Endothelial cell of umbilical vein (primary cell): ENCODE measurements around the gene KCNJ12. TPM values are rescaled to one million over a fixed set of nuclear protein-coding genes. Genes with fewer than 3 reads are reported as not detected.

ENCODE experiments used
- BruUV-seq: library from RNA; stranded (reverse); fragments of 400-500 nt; replicated peaks from 2 replicates; lab custom pipeline; 2021; lab: Mats Ljungman, UMichigan
- CTCF ChIA-PET: fragments of 300-600, 350-600 bp; sonication (Branson Sonifier 250); formaldehyde crosslinking; loops from one replicate; lab custom pipeline; 2021; ENCODE audit warnings: antibody characterized with exemption, inconsistent platforms; lab: Charles Lee
- POLR2A ChIA-PET: fragments of 300-600, 350-600 bp; sonication (Branson Sonifier 250); formaldehyde crosslinking; loops from one replicate; lab custom pipeline; 2021; ENCODE audit warnings: antibody characterized with exemption, inconsistent platforms; lab: Charles Lee
- DNase-seq: peaks from one replicate; pipeline ENCODE4 v3.0.0-alpha.2; 2011; ENCODE audit warnings: low read depth, low spot score
- FAIRE-seq: peaks from 2 replicates; lab custom pipeline; 2011; peaks lifted over from hg19 to GRCh38; lab: Jason Lieb, UNC
- H2AFZ ChIP-seq: 2 replicates; pipeline ENCODE4 v1.6.0; 2012; ENCODE audit warnings: low read depth, low read length, control low read depth, inconsistent platforms
- H3K27ac ChIP-seq: 2 replicates; pipeline ENCODE4 v1.5.1; 2011; ENCODE audit warnings: low read depth, mild to moderate bottlenecking, control low read depth, low read length, moderate library complexity; ENCODE audit not compliant: insufficient read depth
- H3K27me3 ChIP-seq, 2 experiments: 2 replicates each; pipeline versions ENCODE4 v1.6.0 to v1.6.1; 2011; ENCODE audit warnings: low read length in 2 of 2, mixed read lengths in 1 of 2; ENCODE audit not compliant: control insufficient read depth in 2 of 2, insufficient read depth in 2 of 2
- H3K36me3 ChIP-seq, 2 experiments: 2 replicates in 1 of 2; 3 replicates in 1 of 2; pipeline ENCODE4 v1.5.1; 2011; ENCODE audit warnings: low read length in 2 of 2, mild to moderate bottlenecking in 1 of 2, moderate library complexity in 1 of 2; ENCODE audit not compliant: control insufficient read depth in 2 of 2, insufficient read depth in 2 of 2; ENCODE audit errors: extremely low read depth in 1 of 2
- H3K4me1 ChIP-seq: 3 replicates; pipeline ENCODE4 v1.5.1; 2011; ENCODE audit warnings: mild to moderate bottlenecking, low read length; ENCODE audit not compliant: control insufficient read depth, insufficient read depth; ENCODE audit errors: extremely low read depth
- H3K4me2 ChIP-seq: 2 replicates; pipeline ENCODE4 v1.6.1; 2011; ENCODE audit warnings: low read length, control low read depth, mixed read lengths; ENCODE audit not compliant: insufficient read depth
- H3K4me3 ChIP-seq, 3 experiments: fragments of 200-600 bp in 1 of 3; sonication (generic), shearing (Covaris generic) in 1 of 3; replicated peaks in 1 of 3; 2 replicates each; pipeline ENCODE4 v1.5.1; 2011 to 2016; ENCODE audit warnings: control low read depth in 3 of 3, low read length in 3 of 3, mild to moderate bottlenecking in 2 of 3, inconsistent platforms in 1 of 3, low read depth in 1 of 3, moderate library complexity in 1 of 3; ENCODE audit not compliant: insufficient read depth in 1 of 3
- H3K79me2 ChIP-seq: 2 replicates; pipeline ENCODE4 v1.6.0; 2012; ENCODE audit warnings: low read length, inconsistent platforms; ENCODE audit not compliant: control insufficient read depth, insufficient read depth
- H3K9ac ChIP-seq: replicated peaks from 2 replicates; pipeline ENCODE3; 2011; ENCODE audit warnings: low read length, control low read depth; ENCODE audit not compliant: insufficient read depth; ENCODE audit errors: extremely low read depth
- H3K9me1 ChIP-seq: replicated peaks from 3 replicates; pipeline ENCODE4 v1.6.0; 2011; ENCODE audit warnings: mild to moderate bottlenecking, low read length; ENCODE audit not compliant: control insufficient read depth, insufficient read depth; ENCODE audit errors: extremely low read depth
- H3K9me3 ChIP-seq: replicated peaks from 2 replicates; pipeline ENCODE4 v1.5.1; 2012; ENCODE audit warnings: low read length, inconsistent platforms; ENCODE audit not compliant: control insufficient read depth, insufficient read depth
- H4K20me1 ChIP-seq: replicated peaks from 2 replicates; pipeline ENCODE3; 2011; ENCODE audit warnings: mild to moderate bottlenecking, low read length; ENCODE audit not compliant: control insufficient read depth, insufficient read depth; ENCODE audit errors: extremely low read depth
- CTCF ChIP-seq, 2 donors: IDR thresholded peaks; 1 replicate in 1 of 2; 2 replicates in 1 of 2; pipeline ENCODE4 v1.5.1; 2011; ENCODE audit warnings: low read length in 2 of 2, mild to moderate bottlenecking in 2 of 2, moderate library complexity in 2 of 2, control low read depth in 1 of 2, inconsistent platforms in 1 of 2, low read depth in 1 of 2; ENCODE audit not compliant: insufficient read depth in 1 of 2; ENCODE audit errors: extremely low read depth in 1 of 2
- EZH2 ChIP-seq: IDR thresholded peaks from 2 replicates; pipeline ENCODE4 v1.6.1; 2012; ENCODE audit warnings: borderline replicate concordance, low read depth, mild to moderate bottlenecking, moderate library complexity, low read length, inconsistent platforms; ENCODE audit not compliant: severe bottlenecking
- FOS ChIP-seq: IDR thresholded peaks from 2 replicates; pipeline ENCODE4 v1.6.1; 2011; ENCODE audit warnings: mild to moderate bottlenecking, low read length, moderate library complexity, borderline replicate concordance; ENCODE audit not compliant: insufficient read depth
- GATA2 ChIP-seq: IDR thresholded peaks from 2 replicates; pipeline ENCODE4 v1.7.0; 2011; ENCODE audit warnings: low read depth, mild to moderate bottlenecking, moderate library complexity, mixed read lengths, low read length; ENCODE audit not compliant: insufficient read length, insufficient read depth
- JUN ChIP-seq: IDR thresholded peaks from 2 replicates; pipeline ENCODE4 v1.6.1; 2011; ENCODE audit warnings: borderline replicate concordance, low read depth; ENCODE audit not compliant: insufficient read length, insufficient read depth
- MAX ChIP-seq: IDR thresholded peaks from 2 replicates; pipeline ENCODE4 v1.6.1; 2011; ENCODE audit not compliant: insufficient read depth, insufficient read length
- MYC ChIP-seq: IDR thresholded peaks from one replicate; pipeline ENCODE4 v1.6.1; 2011; ENCODE audit warnings: mild to moderate bottlenecking, low read depth, low read length
- POLR2A ChIP-seq: IDR thresholded peaks from 2 replicates; pipeline ENCODE4 v1.6.1; 2012; ENCODE audit warnings: low read depth, mild to moderate bottlenecking, control low read depth, low read length
- POLR2AphosphoS5 ChIP-seq: IDR thresholded peaks from 2 replicates; pipeline ENCODE4 v1.6.1; 2012; ENCODE audit warnings: low read depth, mild to moderate bottlenecking, control low read depth, low read length, moderate library complexity; ENCODE audit not compliant: insufficient read depth
- dilution Hi-C: fragments of 300-500 bp; cut with MboI; formaldehyde crosslinking; loops from one replicate; pipeline ENCODE4 v1.15.0; 2019; ENCODE audit warnings: low sequenced_read_pairs; ENCODE audit not compliant: extremely low pct_ligation_motif_present
- intact Hi-C: fragments of 100-400 bp; cut with micrococcal nuclease; formaldehyde crosslinking; loops from one replicate; pipeline ENCODE4 v1.10.0; 2022
- polyA plus RNA-seq, 4 experiments: library from polyadenylated mRNA; depleted of rRNA in 3 of 4; stranded (reverse) in 3 of 4; unstranded in 1 of 4; fragments of >200 nt; gene quantifications; 2 replicates each; pipeline versions ENCODE4 v1.2.1 to v1.2.3, GENCODE V29; 2011 to 2012; ENCODE audit warnings: missing spikeins in 1 of 4
- total RNA-seq: library from RNA; stranded (reverse); gene quantifications from 2 replicates; pipeline ENCODE4 v1.2.3, GENCODE V29; 2021

KCNJ12 gene
- total and polyA plus RNA-seq, 2 donors (not counting 3 experiments of a cell fraction or from before 2014, with no cell fraction given): 0.19 to 0.44 TPM

- no peak for DNase-seq
- Histone ChIP-seq H2AFZ (no peak overlapping the region), H3K36me3 (no peaks in the 10 kb centered on the region), H3K27ac (no peak overlapping the region), H3K4me1 (no peaks in the 10 kb centered on the region), H3K9ac (no peak overlapping the region), H3K9me1 (no peaks in the 10 kb centered on the region), H3K4me2 (no peak overlapping the region), H4K20me1 (no peaks in the 10 kb centered on the region), H3K79me2 (no peaks in the 10 kb centered on the region), H3K4me3 (no peak overlapping the region), H3K9me3 (no peaks in the 10 kb centered on the region), H3K27me3 (no peaks in the 10 kb centered on the region)
- dilution Hi-C loops (no loop called here), intact Hi-C loops (no loop called here)
- ChIA-PET CTCF (no interaction called here), POLR2A (no interaction called here)
- TF ChIP-seq EZH2 (no peak), FOS (no peak), JUN (no peak), POLR2AphosphoS5 (no peak), CTCF (IDR thresholded peaks at IDR 0.05; ENCODE audit: extremely low read depth in 1 of 2, insufficient read depth in 1 of 2, low read depth in 1 of 2, low read length in 2 of 2) (no peak), GATA2 (no peak), POLR2A (no peak), MAX (no peak), MYC (no peak)
- FAIRE-seq: no peak
- no TSS peak for BruUV-seq
Measured at GRCh38 chr17:21369395-21369794, 6.8 kb upstream of the KCNJ12 start.
